Stimulated activated CD8-positive, alpha-beta memory T cell treated with anti-CD3 and anti-CD28 coated beads, Interleukin-15, amount 100 ng/mL, for 4 hours (primary cell): ENCODE data around the gene LSP1.

Source experiments
- DNase-seq, 2 donors: peaks; one replicate each; pipeline ENCODE4 v3.0.0-alpha.2; 2020; ENCODE audit warnings: low read depth in 2 of 2

LSP1 gene

DNA sequence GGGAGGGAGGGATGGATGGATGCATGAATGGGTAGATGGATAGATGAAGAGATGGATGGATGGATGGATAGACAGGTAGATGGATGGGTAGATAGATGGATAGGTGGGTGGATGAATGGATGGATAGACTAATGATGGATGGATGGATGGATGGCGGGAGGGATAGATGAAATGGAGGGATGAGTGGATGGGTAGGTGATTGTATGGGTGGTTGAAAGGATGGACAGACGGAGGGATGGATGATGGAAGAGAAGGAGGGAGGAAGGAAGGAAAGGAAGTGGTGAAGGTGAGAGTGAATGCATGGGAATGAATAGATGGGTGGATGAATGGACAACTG is 62.9 kb downstream of the LSP1 start:
- DNase-seq, result no peak

DNA sequence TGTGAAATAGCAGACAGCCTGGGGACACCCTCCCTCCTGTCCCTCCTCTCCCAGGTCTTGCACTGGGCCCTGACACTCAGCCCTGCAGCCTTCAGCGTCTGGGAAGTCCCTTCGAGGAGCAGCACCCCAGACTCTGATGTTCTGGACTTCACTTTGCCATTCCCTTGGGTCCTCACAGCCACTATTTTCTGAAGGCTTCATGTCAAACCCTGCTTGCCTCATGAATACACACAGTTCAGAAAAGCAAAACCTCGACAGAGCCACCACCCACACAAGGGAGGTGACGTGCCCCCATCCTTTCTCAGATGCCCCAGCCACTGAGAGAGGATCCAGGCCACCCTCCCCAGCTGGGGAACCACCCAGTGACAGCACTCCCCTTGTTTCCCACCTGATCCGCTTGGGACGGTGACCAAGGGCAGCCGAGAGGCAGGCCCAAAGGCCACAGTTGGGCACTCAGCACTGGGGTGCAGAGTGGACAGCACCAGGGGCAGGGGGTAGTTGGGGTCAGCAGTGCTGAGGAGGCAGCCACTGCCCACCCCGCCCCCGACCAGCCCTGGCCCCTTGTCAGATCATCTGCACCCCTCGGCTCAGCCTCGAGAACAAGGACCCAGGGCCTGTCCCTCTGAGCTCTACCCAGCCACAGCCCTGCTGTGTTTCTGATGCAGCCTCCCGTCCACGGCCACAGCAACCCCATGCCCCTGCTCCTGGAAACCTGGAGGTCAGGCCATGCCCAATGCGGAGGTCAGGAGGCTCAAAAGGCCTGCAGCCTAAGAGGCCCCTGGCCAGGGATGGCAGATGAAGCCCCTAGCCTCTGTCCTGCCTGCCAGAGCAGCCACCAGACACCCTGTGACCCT is 63.5 kb downstream of the LSP1 start:
- DNase-seq, result no peak

DNA sequence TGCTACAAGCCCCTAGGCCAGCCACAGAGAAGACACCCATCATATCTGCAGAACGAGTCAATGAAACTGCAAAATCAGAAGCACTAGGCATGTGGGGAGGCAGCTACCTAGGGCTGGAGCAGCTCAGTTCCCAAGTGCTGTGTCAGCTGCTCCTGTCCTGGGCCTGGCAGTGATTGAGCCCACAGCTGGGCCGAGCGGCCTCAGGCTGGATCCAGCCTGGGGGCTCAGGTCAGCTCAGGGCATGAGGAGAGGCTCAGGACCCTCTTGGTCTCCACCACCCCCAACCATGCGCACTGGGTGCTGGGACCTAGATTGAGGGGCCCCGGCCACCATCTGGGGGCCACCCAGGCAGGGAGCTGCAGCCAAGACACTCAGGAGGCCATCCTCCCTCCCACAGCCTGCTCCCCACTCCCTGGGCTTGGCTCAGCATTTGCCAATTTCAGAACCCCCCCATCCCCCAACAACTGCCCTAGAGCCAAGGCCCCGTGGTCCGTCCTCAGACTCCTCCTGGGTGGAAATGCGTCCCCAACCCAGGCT is 64.2 kb downstream of the LSP1 start:
- no peak for DNase-seq

- no peak for DNase-seq
Observed at GRCh38 chr11:1917523-1918435, 64.9 kb downstream of the LSP1 start.

GRCh38 chr11:1918436-1919315 is 65.8 kb downstream of the LSP1 start:
- DNase-seq, result no peak

DNA sequence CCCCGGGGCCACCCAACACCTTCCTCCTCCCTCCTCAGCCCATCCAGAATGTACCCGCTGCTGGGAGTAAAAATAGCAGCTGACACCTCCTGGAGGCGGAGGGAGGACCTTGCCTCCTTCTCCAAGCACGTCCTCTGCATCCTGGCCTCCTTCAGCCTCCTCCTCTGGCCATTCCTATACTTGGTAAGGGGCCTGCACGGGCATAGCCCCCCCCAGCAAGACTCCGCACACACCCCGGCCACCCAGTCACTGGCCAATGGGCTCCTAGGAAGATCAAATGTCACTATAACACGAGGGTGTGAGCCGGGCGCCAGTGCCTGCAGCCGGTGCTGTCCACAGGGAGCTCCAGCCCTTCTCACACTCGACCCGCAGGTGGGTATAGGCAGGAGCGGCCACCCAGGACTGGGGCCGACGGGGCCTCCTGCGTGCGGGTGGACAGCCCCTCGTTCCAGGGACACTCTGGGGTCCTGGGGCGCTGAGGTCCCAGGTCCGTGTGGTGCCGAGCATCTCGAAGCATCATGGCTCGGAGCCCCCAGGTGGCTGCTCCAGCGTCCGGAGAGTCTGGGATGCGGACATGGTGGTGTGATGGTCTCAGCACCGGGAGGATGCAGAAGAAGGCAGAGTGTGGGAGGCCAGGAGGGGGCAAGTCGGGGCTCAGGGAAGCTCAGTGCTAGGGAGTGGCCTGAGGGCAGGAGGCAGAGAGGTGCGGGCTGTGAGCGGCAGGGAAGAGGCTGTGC is 66.7 kb downstream of the LSP1 start, which contains the start of gene TNNT3:
Gene TNNT3 (plus strand): TSS at position 313 of the 737 bp plus-strand sequence. CDS start 3,172 bp downstream, outside the sequence.
- no peak for DNase-seq

DNA sequence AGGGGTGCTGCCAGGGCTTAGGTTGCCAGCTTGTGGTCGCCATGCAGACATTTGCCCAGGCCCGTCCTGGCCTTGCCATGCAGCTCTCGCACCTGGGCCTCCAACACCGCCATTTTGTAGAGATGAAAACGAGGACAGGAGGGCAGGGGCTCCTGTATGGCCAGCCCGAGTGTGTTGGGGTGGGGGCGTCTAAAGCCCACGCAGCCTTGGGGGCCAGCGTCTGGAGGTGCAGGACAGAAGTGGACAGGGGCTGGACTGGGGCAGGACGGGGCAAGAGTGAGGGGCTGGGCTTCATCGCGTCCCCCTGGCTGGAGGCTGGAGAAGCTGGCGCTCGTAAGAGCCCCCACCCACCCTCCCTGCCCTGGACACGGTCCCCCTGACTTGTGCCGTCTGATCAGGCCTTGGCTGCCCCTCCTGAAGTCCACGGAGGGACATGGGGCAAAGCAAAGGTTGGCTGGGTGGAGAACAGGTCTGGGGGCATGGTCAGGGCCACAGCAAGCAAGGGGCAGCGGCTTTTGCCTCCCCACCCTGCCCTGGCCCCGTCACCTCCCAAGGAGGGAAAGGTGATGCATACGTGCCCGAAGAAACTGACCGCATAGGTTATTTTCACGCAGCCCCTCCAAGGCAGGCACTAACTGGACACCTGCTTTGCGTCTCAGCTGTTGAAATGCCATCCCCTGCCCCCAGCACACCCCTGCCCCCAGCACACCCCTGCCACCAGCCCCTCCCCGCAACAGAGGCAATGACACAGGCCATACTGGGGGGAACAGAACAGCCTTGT is 67.4 kb downstream of the LSP1 start:
- no peak for DNase-seq

- DNase-seq, result no peak
Observed at GRCh38 chr11:1920909-1921573, 68.2 kb downstream of the LSP1 start.

DNA sequence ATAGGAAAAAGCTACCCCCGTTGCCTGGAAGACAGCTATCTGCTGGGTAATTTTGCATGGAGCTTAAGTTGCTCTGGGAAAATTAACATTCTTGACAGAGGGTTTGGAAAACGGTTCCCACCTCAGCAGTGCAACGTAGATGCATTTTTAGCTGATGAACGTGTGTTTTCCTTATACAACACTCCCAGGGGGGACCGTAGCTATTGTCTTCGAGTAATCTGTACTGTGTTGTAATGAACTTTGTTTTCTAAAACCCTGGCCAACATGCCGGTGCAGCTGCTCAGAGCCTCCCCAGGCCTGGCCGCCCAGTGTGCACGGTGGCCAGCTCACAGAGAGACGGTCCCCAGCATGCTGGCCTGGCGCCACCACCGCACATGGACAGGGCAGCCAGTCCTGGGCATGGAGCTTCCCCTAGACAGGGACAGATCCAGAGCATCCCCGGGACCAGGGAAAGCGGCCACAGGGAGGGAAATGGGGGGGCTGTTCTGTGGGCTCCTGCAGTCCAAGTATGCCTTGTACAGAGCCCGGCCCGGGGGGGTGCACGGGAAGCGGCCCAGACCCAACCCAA is 68.8 kb downstream of the LSP1 start:
- no peak for DNase-seq

- no peak for DNase-seq
Observed at GRCh38 chr11:1922481-1923081, 69.7 kb downstream of the LSP1 start.

GRCh38 chr11:1923201-1923956 is 70.5 kb downstream of the LSP1 start:
- DNase-seq, result no peak

- no peak for DNase-seq
Observed at GRCh38 chr11:1924181-1924580, 71.3 kb downstream of the LSP1 start.

DNA sequence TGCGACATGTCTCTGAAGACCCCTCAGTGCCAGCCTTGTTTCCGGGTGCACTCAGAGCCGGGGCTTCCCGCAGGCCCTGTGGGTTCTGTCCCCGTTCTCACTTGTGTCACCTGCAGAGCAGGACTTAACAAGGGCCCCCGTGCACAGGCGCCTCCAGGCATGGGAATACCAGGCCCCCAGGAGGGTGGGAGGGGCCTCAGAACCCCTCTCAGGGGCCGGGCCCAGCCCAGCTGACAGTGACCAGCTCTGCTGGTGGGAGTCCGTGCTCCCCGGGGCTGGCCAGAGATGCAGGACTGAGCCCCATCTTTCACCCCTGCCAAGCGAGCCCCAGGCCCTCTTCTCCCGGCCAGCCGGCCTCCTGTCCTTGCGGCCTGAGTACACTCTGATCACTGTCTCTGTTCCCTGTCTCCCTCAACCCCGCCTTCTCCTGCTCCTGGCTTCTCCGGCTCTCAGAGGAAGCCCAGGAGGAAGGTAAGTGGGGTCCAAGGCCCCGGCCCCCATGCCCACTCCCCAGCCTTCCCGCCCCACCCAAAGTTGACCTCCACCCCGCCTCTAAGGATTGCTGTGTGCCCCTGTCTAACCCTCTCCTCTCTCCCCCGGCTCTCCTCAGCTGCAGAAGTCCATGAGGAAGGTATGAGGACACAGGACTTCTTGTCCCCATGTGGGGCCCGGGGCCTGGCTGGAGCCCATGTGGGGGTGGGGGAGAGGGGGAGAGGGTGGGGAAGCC is 71.9 kb downstream of the LSP1 start:
- DNase-seq, result no peak

DNA sequence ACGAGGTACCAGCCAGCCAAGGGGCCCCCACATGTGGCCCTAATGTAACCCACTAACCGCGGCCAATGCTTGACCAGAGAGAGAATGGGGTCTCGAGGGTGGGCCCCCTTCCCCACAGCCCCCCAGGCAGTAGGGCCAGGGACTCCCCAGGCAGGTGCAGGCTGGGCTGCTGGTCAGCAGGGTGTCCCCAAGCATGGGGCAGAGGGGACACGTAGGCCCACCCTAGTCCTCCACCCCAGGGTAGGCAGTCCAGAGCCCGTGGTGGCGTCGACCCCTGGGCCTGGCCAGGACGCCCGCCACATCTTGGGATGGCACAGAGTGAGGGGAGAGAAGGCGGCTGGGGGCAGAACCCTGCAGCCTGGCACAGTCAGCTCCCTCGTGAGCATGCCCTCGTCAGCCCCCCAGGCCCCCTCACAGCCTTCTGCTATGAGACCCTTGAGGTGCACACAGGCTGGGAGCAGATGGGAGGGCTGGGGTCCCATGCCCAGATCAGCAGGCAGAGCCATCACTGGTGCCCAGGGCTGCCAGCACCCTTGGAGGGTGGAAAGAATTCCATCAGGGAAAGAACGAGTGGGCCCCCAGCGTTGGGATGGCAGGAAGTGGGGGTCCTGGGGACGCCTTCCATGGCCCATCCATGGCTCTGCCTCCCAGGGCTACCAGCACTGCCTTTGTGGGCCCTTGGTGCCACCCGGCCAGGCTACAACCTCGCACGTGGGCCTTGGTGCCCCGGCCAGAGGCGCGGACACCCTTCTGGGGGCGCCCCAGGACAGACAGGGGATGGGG is 72.7 kb downstream of the LSP1 start:
- no peak for DNase-seq

- no peak for DNase-seq
Observed at GRCh38 chr11:1926156-1927025, 73.5 kb downstream of the LSP1 start.
